PC-3 (cell line): ENCODE measurements around the gene NDUFAF8. TPM values are rescaled to one million over a fixed set of nuclear protein-coding genes. Genes with fewer than 3 reads are reported as not detected.

ENCODE experiments used
- ATAC-seq: fragments of 200-7000 bp; cut with Tn5 transposase; 2 replicates; pipeline ENCODE4 v1.9.1; 2020; ENCODE audit warnings: mild to moderate bottlenecking, moderate library complexity
- BruUV-seq: library from RNA; stranded (reverse); fragments of 400-500 nt; replicated peaks from 2 replicates; lab custom pipeline; 2021; lab: Mats Ljungman, UMichigan
- CTCF ChIA-PET: fragments of 300-600 bp; sonication (Branson Sonifier 250); formaldehyde crosslinking; loops from one replicate; lab custom pipeline; 2022; ENCODE audit warnings: antibody characterized with exemption; lab: Charles Lee
- POLR2A ChIA-PET: fragments of 300-600 bp; sonication (Branson Sonifier 250); formaldehyde crosslinking; loops from one replicate; lab custom pipeline; 2022; ENCODE audit warnings: antibody characterized with exemption; ENCODE audit not compliant: unreplicated experiment; lab: Charles Lee
- DNase-seq: peaks from one replicate; pipeline ENCODE4 v3.0.0-alpha.2; 2015
- H2AFZ ChIP-seq: fragments of 300-600 bp; sonication (generic); 2 replicates; pipeline ENCODE4 v1.6.0; 2016; ENCODE audit warnings: antibody characterized with exemption, low read length
- H3F3A ChIP-seq: fragments of 300-600 bp; sonication (generic); one replicate; pipeline ENCODE4 v1.6.0; 2017; ENCODE audit warnings: antibody characterized with exemption, low read length, control low read depth, mild to moderate bottlenecking; ENCODE audit not compliant: unreplicated experiment
- H3K27ac ChIP-seq: fragments of 300-600 bp; sonication (generic); 2 replicates; pipeline ENCODE4 v1.5.1; 2016; ENCODE audit warnings: mild to moderate bottlenecking, low read length
- H3K27me3 ChIP-seq: fragments of 300-600 bp; sonication (generic); 2 replicates; pipeline ENCODE4 v1.6.1; 2016; ENCODE audit warnings: low read length, mixed read lengths
- H3K36me3 ChIP-seq: fragments of 300-600 bp; sonication (generic); 2 replicates; pipeline ENCODE4 v1.6.1; 2016; ENCODE audit warnings: low read depth, mixed run types, low read length, mixed read lengths
- H3K4me1 ChIP-seq: fragments of 300-600 bp; sonication (generic); 2 replicates; pipeline ENCODE4 v1.5.1; 2016; ENCODE audit warnings: low read length; ENCODE audit not compliant: insufficient read depth
- H3K4me2 ChIP-seq: fragments of 300-600 bp; sonication (generic); 2 replicates; pipeline ENCODE4 v1.6.0; 2016; ENCODE audit warnings: low read length
- H3K4me3 ChIP-seq: fragments of 300-600 bp; sonication (generic); 2 replicates; pipeline ENCODE4 v1.5.1; 2016; ENCODE audit warnings: mild to moderate bottlenecking, low read length, mixed read lengths
- H3K79me2 ChIP-seq: fragments of 300-600 bp; sonication (generic); 2 replicates; pipeline ENCODE4 v1.6.1; 2017; ENCODE audit warnings: low read length, mixed read lengths
- H3K9ac ChIP-seq: fragments of 300-600 bp; sonication (generic); 2 replicates; pipeline ENCODE4 v1.6.0; 2016; ENCODE audit warnings: mild to moderate bottlenecking, low read length
- H3K9me2 ChIP-seq: fragments of 300-600 bp; sonication (generic); replicated peaks from 2 replicates; pipeline ENCODE4 v1.6.1; 2016; ENCODE audit warnings: mixed run types, low read length, mixed read lengths
- H3K9me3 ChIP-seq: fragments of 300-600 bp; sonication (generic); 2 replicates; pipeline ENCODE4 v1.6.1; 2016; ENCODE audit warnings: low read length, mixed read lengths
- H4K20me1 ChIP-seq: fragments of 300-600 bp; sonication (generic); 2 replicates; pipeline ENCODE4 v1.6.1; 2016; ENCODE audit warnings: low read length, mixed read lengths
- EZH2 ChIP-seq: fragments of 300-600 bp; sonication (generic); IDR thresholded peaks from one replicate; pipeline ENCODE4 v1.6.1; 2017; ENCODE audit warnings: antibody characterized with exemption, mild to moderate bottlenecking, low read length; ENCODE audit not compliant: unreplicated experiment
- EZH2phosphoT487 ChIP-seq: fragments of 300-600 bp; sonication (generic); IDR thresholded peaks from 2 replicates; pipeline ENCODE4 v1.6.1; 2018; ENCODE audit warnings: mild to moderate bottlenecking, antibody characterized with exemption, low read length, borderline replicate concordance
- intact Hi-C: fragments of 100-400 bp; cut with micrococcal nuclease; formaldehyde crosslinking; loops from 2 replicates; pipeline ENCODE4 v1.9.0; 2023
- total RNA-seq: library from RNA; depleted of rRNA; stranded (reverse); fragments of >200 nt; gene quantifications from 2 replicates; pipeline ENCODE4 v1.2.3, GENCODE V29; 2014
- TF ChIP-seq, protein P1 (sequence below): fragments of 300-600 bp; sonication (generic); conservative IDR thresholded peaks from 2 replicates; pipeline ENCODE4 v1.5.1; 2017; ENCODE audit warnings: antibody characterized with exemption, low read depth, mild to moderate bottlenecking, low read length

The NDUFAF8 gene
- total RNA-seq, 1 experiment from 2014 or later: 125 TPM

DNA sequence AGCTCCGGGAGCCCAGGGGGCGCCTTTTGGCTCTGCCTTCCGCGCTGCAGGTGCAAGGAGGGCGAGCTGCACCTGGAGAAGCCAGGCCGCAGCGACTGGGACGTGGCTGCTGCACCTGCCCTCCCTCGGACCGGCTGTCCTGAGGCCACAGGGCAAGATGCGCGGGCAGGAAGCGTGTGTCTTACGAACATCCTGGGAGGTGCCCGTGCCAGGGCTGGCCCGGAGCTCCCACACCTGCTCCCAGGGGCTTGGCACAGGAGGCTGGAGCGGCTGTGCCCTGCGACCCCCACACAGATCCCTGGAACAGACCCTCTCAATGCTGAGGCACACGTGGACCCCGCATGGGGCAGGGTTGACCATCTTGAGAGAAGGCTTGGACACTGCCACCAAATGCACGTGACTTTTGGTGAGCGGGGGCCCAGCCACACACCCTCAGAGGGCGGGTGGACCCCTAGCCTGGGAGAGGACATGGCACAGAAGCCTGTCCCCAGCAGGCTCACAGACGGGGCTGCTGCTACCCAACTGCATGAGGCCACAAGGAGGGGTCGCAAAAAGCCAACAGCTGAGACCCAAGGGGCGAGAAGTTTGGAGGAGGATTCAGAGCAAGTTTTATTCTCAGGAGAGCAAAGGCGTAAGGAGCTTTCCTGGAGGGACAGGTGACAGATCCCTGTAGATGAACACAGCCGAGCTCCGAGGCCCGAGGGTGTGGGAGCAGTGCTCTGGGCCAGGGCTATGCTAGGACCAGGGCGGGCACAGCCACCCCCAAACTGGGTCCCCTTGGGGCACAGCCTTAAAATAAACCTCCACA, 11.4 kb downstream of the NDUFAF8 start:
- H3K4me1 ChIP-seq: 0 out of 2 replicates have a peak, but pooled peaks cover 3% of the 10 kb centered on the region
- H3K36me3 ChIP-seq: no peaks in the 10 kb centered on the region; the same call in none of the 2 replicates
- no peak overlapping the region for H3K4me2 ChIP-seq
- H3K4me3 ChIP-seq: no peak overlapping the region
- no peaks in the 10 kb centered on the region for H3K27me3 ChIP-seq
- no peak overlapping the region for H3K9ac ChIP-seq
- POLR2A ChIA-PET: no interaction called here
- H3F3A ChIP-seq: no peaks in the 10 kb centered on the region
- no peak overlapping the region for H2AFZ ChIP-seq
- TF ChIP-seq EZH2phosphoT487 (no peak), EZH2 (no peak)
- TF ChIP-seq, protein P1, sequence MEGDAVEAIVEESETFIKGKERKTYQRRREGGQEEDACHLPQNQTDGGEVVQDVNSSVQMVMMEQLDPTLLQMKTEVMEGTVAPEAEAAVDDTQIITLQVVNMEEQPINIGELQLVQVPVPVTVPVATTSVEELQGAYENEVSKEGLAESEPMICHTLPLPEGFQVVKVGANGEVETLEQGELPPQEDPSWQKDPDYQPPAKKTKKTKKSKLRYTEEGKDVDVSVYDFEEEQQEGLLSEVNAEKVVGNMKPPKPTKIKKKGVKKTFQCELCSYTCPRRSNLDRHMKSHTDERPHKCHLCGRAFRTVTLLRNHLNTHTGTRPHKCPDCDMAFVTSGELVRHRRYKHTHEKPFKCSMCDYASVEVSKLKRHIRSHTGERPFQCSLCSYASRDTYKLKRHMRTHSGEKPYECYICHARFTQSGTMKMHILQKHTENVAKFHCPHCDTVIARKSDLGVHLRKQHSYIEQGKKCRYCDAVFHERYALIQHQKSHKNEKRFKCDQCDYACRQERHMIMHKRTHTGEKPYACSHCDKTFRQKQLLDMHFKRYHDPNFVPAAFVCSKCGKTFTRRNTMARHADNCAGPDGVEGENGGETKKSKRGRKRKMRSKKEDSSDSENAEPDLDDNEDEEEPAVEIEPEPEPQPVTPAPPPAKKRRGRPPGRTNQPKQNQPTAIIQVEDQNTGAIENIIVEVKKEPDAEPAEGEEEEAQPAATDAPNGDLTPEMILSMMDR: no peak
- DNase-seq (no peak), ATAC-seq (no peak)
- H4K20me1 ChIP-seq: no peaks in the 10 kb centered on the region
- no TSS peak for BruUV-seq
- H3K27ac ChIP-seq: no peak overlapping the region
- intact Hi-C loops: loop anchor here (10.0 kb wide), 1 partner anchor 144 kb away; the partner anchor contains the start of gene BAHCC1
- no peaks in the 10 kb centered on the region for H3K9me3 ChIP-seq
- no peaks in the 10 kb centered on the region for H3K79me2 ChIP-seq
- no peaks in the 10 kb centered on the region for H3K9me2 ChIP-seq
- CTCF ChIA-PET: no interaction called here

- Histone ChIP-seq H3K79me2 (no peaks in the 10 kb centered on the region), H3K4me3 (no peak overlapping the region), H3K9me2 (no peaks in the 10 kb centered on the region), H4K20me1 (no peaks in the 10 kb centered on the region), H3K27ac (no peak overlapping the region), H3F3A (no peaks in the 10 kb centered on the region), H3K9me3 (no peaks in the 10 kb centered on the region), H2AFZ (no peak overlapping the region), H3K9ac (no peak overlapping the region), H3K36me3 (no peaks in the 10 kb centered on the region; the same call in none of the 2 replicates), H3K4me1 (0 out of 2 replicates have a peak, but pooled peaks cover 3% of the 10 kb centered on the region), H3K4me2 (no peak overlapping the region), H3K27me3 (no peaks in the 10 kb centered on the region)
- TF ChIP-seq, protein P1: no peak
- no peak for TF ChIP-seq EZH2phosphoT487
- TF ChIP-seq EZH2: no peak
- DNase-seq (no peak), ATAC-seq (no peak)
- intact Hi-C loops: loop anchor here (10.0 kb wide), 1 partner anchor 144 kb away; the partner anchor contains the start of gene BAHCC1
- no TSS peak for BruUV-seq
- POLR2A ChIA-PET: no interaction called here
- CTCF ChIA-PET: no interaction called here
Observed at GRCh38 chr17:81251094-81251708, 12.1 kb downstream of the NDUFAF8 start.
